ENCODE measurements around the gene USP16.

Gene USP16

DNA sequence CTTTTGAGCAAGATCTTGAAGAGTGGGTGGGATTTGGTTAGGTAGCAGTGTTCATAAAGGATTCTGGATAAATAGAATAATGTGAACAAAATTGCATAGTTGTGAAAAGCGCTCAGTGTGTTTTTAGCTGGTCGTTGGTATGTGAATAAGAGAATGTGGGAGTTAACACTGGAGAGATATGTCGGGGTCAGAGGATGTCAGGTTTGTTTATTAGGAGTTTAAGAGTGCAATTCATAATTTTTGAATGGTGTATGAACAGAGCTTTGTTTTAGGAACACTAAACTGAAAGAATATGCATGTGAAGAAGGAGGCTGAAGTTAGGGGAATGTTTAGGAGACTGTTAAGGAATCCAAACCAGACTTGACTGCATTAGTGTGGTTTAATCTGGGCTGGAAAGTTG is 9.4 kb downstream of the USP16 start:
- DNase-seq = no peak

DNA sequence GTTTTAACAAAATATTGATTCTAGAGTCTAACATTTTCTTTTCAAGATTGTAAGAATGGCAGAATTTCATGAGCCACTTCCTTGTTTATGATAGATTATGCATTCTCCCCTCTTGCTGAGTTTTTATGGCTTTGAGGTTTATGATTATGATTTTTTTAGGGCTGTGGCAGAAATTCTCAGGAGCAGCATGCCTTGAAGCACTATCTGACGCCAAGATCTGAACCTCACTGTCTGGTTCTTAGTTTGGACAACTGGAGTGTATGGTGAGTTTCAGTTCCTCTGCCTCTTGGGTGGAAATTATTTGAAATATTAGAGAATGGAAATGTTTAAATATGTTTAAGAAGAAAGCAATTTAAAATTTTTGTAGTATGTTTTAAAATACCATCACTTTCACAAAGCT is 10.2 kb downstream of the USP16 start:
- no peak for DNase-seq

GRCh38 chr21:29052224-29052623 is 27.8 kb downstream of the USP16 start:
- no peak for DNase-seq

DNA sequence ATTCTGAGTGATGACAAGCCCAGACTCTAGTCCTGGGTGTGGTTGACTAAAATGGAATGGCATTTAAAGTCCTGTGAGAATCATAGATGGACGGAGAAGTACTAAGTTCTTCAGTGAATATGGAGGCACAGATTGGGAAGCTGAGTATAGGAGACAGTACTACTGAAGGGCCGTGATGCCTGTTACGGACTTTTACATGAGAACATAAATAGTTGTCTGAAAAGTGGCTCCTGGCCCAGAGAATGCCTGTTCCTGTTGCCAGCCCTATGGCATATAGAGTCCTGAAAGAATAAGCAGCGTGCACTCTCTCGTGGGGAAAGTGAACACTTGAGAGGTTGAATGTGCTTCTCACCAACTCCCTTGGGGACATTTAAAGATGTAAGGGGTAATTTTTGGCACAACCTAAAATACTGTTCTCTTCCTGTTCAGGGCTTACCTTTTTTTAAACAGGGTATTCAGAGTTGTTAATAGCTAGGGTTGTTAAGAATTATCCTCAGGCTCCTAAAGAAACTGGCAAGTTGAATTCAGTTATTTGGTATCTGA is 28.6 kb downstream of the USP16 start:
- no peak for DNase-seq

GRCh38 chr21:29053656-29054055 is 29.2 kb downstream of the USP16 start:
- no peak for DNase-seq

DNA sequence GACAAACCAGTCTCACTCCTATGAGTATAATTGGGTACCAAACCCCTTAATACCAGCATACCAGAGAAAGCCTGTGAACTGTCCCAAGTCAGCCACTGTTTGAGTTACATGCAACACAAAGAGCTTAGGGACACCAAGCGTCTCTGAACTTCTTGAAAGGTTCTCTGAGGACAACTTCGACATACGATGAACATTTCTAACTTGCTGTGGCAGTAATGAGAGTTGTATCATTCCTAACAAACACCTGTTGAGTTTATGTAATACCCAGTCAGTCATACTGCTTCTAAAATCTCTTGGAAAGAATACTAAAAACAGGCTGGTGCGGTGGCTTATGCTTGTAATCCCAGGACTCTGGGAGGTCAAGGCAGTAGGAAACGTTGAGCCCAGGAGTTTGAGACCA is 30.6 kb downstream of the USP16 start:
- DNase-seq = no peak

- DNase-seq = peak in 1 of 2 experiments; percentile 19
Measured at GRCh38 chr21:29056005-29056404, 31.5 kb downstream of the USP16 start.

DNA sequence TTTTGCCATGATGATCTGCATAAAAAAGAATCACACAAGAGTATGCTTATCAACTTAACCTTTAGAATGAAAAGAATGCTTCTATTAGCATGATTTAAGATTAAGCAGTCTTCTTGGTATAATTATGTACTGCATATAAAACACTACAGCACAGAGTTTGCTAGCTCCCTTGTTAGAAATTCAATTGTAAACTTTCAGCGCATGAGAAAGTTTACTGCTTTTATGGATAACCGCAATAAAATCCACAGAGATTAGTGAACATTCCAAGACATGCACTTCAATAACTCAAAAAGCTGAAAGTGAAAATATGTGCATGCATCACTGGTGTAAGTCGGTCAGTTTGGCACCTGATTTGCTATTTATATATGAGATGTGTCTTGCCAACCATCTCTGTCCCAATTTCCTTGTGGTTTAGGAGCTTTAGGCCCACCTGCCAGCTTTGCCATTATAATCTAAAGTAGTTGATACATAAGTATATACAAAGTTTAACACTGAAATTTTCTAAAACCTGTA is 32.1 kb downstream of the USP16 start:
- DNase-seq = no peak

DNA sequence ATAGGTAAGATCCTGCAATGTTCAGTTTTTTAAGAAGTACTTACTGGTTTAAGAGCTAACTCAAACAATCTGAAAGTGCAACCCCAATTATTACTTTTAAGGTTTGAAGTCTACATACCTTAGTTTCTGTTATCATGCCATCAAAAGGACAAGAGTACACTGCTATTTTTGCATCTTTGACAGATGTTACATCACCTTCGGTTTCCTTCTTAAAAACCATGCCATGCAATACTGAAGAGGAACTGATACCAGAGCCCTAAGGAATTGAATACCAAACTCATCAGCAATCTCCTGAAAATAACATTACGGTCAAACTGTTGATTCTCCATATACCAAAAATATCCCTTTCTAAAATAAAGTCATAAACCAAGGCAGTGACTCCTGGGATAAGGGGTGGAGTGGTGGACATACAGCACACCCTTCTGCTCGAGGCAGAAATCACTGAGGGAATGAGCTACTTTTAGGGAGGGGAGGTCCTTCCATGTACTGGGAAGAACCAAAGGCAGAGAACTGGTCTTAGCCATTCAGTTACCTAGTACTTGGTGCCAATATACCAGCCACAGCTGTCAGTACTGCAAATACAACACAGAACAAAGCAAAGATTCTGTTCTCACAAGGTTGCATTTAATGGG is 40.5 kb downstream of the USP16 start:
- DNase-seq = no peak

DNA sequence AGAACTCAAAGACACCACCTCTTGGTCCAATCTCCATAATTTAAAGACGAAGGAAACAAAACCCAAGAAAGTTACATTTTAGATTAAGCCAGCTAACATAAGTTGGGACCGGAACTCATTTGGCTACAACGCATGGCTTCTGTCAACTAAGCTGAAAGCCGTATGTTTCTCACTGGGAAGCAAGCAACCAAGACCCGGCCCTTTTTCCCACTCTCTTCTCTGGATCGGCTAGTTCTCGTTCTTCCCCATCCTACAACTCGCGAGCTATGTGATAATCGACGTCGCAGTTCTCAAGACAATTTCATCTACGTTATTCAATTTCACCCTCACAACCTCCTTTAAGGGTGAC is 48.4 kb downstream of the USP16 start:
- DNase-seq = peak in 1 of 2 experiments; percentile 37

DNA sequence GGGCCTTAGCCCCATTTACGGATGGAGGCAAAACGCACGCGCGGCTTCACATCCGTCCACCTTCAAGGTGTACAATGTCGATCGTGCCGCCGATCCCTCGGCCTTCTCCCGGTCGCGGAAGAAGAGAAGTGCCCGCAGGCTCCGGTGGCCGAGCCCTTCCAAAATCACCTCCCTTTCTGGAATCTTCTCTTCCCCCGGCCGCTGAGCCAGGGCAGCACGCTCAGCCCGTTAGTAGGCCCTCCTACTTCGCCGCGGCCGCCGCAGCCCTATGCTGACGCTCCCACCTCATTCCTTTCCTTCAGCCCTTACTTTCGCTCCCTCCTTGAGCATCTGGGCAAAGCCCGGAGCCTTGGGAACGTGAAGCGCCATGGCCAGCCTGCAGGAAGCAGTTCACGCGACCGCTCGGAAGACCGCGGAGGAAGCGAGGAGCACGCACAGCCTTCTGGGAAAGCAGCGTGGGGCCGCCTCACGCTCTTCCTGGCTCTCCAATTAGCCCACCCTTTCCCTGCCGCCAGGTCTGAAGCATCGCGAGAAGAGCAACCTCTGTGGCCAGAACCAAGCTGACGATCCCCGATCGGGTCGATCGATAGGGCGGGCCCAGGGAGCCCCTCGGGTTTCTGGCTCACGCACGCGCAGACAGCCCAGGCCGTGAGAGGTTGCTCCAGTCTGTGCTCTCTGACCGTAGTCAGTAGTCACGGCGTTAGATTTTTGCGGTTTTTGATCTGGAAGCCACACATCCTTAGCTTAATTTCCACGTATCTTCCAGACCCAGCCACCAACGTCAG is 48.9 kb downstream of the USP16 start, which contains the start of gene CCT8:
TSS of gene CCT8 (minus strand) at position 427 of the 785 bp plus-strand sequence. CDS start at position 369, 58 bp downstream.
- peak; percentile 97 to 99 for DNase-seq

DNA sequence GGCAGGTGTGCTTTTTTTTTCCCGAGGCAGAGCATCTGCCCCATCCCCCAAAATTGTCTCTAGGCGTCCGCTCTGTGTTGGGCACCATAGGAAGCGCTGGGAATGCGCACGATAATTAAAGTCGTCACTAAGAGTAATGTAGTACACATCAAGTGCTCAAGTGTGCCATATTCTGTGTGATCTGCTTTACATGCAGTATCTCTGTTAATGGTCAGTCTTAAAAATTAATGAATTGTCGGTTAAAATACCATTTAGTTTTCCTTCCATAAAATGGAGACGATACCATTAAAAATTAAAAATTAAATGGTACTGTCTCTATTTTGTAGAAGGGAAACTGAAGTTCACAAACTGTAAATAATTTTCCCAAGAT is 49.5 kb downstream of the USP16 start:
- DNase-seq = no peak

DNA sequence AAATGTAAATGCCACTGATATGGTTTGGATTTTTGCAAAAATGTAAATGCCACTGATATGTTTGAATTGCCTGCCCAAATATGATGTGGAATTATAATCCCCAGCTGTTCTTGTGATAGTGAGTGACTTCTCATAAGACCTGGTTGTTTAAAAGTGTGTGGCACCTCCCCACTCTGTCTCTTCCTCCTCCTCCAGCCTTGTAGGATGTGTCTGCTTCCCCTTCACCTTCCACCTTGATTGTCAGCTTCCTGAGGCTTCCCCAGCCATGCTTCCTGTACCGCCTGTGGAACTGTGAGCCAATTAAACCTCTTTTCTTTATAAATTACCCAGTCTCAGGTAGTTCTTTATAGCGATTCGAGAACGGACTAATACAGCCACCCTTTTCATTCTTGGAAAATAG is 50.3 kb downstream of the USP16 start:
- no peak for DNase-seq

- DNase-seq = no peak
Measured at GRCh38 chr21:29075706-29076466, 51.4 kb downstream of the USP16 start.

- DNase-seq = peak; percentile 15 to 44
Measured at GRCh38 chr21:29076731-29077640, 52.5 kb downstream of the USP16 start.

GRCh38 chr21:29077651-29078090 is 53.2 kb downstream of the USP16 start:
- peak in 1 of 2 experiments; percentile 10 for DNase-seq

DNA sequence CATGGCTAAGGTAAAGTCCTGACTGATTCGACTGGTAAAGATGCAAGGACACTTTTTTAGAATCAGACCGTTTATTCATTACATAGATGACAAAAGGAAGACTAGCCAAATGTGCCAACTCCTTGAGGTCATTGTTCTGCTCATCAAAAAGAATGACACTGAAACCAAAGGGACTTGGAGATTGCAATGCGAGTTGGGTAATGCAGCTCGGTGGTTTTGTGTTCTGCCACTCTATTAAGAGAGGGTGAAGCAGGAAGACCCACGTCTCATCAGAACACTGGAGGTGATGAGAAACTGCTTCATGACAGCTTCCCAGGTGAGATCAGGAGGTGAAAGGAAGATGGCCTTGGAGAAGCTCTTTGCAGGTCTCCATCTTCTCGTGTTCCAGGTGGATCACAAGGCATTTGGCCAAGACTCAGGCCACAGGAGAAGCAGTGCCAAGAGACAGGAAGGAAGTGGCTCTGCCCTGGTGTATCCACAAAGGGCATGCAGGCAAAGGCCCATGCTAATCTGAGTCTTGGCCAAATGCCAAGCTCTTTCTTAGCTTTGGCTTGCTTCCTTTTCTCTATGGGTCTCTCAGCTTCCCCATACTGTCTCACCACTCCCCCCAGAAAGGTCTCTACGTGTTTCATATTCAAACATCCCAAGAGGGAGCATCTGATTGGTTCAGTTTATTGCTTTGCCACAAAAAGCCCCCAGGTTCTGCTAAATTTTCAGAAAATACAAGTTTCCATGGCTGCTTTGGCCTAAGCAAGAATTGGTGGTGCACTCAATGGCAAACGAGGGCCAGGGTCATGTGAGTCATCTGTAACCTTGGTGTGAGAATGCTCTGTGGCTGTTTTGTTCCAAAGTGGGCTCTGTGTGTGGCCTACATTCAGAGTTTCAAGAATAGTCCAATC is 54.6 kb downstream of the USP16 start:
- DNase-seq = no peak

DNA sequence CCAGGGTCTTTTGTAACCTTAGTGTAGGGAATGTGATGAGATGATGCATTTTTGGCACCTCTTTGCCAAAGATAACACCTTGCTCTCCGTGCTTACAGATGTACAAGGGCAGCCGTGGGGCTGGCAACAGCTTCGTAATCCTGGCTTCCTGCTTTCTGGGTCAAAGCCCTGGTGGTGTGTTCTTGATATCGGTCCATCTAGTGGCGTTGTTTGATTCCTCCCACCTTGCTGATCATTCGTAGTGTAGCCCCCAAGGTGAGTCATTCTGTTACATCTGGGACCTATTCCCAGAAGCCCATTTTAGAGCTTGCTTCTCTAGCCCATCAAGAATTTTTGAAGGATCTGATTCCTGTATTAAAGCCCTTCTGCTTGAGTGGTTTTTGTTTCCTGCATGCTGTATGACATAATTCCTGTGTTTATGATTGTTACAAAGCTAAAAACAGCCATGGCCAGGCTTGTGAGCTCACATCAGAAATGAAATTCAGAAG is 56.0 kb downstream of the USP16 start:
- no peak for DNase-seq

GRCh38 chr21:29082046-29082815 is 57.8 kb downstream of the USP16 start:
- DNase-seq = no peak

- DNase-seq = no peak
Measured at GRCh38 chr21:29083306-29083705, 58.8 kb downstream of the USP16 start.
